GM23338 (cell line): ENCODE results near the gene PHYHD1. TPM values are rescaled to one million over a fixed set of nuclear protein-coding genes. Genes with fewer than 3 reads are reported as not detected.

Experiments
- ATAC-seq: fragments of 200-7000 bp; cut with Tn5 transposase; 3 replicates; pipeline ENCODE4 v1.9.1; 2020
- DNase-seq: peaks from one replicate; pipeline ENCODE4 v3.0.0-alpha.2; 2015; ENCODE audit warnings: low spot score
- H2AFZ ChIP-seq: fragments of 200-600 bp; sonication (generic); 2 replicates; pipeline ENCODE4 v1.8.0; 2016; ENCODE audit warnings: antibody characterized with exemption, mild to moderate bottlenecking, moderate library complexity
- H3F3A ChIP-seq: fragments of 200-600 bp; sonication (generic); replicated peaks from 2 replicates; pipeline ENCODE4 v1.8.0; 2017; ENCODE audit warnings: antibody characterized with exemption, mixed run types, low read depth
- H3K27ac ChIP-seq: fragments of 200-600 bp; sonication (generic); 2 replicates; pipeline ENCODE4 v1.6.1; 2016; ENCODE audit warnings: low read depth
- H3K27me3 ChIP-seq: fragments of 200-600 bp; sonication (generic); 2 replicates; pipeline ENCODE4 v1.8.0; 2016; ENCODE audit warnings: mild to moderate bottlenecking, mixed run types, moderate library complexity; ENCODE audit not compliant: insufficient read depth
- H3K36me3 ChIP-seq: fragments of 200-600 bp; sonication (generic); 2 replicates; pipeline ENCODE4 v1.8.0; 2016; ENCODE audit warnings: mild to moderate bottlenecking; ENCODE audit not compliant: insufficient read depth
- H3K4me1 ChIP-seq: fragments of 200-600 bp; sonication (generic); 2 replicates; pipeline ENCODE4 v1.8.0; 2016; ENCODE audit warnings: mild to moderate bottlenecking, moderate library complexity; ENCODE audit not compliant: insufficient read depth
- H3K4me2 ChIP-seq: fragments of 200-600 bp; sonication (generic); 2 replicates; pipeline ENCODE4 v1.7.1; 2017; ENCODE audit warnings: mixed run types
- H3K4me3 ChIP-seq: fragments of 200-600 bp; sonication (generic); 2 replicates; pipeline ENCODE4 v1.6.1; 2016; ENCODE audit warnings: mixed run types
- H3K79me2 ChIP-seq: fragments of 200-600 bp; sonication (generic); replicated peaks from 2 replicates; pipeline ENCODE4 v1.8.0; 2017; ENCODE audit warnings: mild to moderate bottlenecking; ENCODE audit not compliant: insufficient read depth
- H3K9me2 ChIP-seq: fragments of 200-600 bp; sonication (generic); 2 replicates; pipeline ENCODE4 v1.8.0; 2017; ENCODE audit not compliant: insufficient read depth
- H4K20me1 ChIP-seq: fragments of 200-600 bp; sonication (generic); replicated peaks from 2 replicates; pipeline ENCODE4 v1.8.0; 2017; ENCODE audit warnings: mild to moderate bottlenecking; ENCODE audit not compliant: insufficient read depth
- H3K27ac Mint-ChIP-seq: 2 replicates; pipeline ENCODE4 v1.8.0; 2020; ENCODE audit warnings: inconsistent platforms, mild to moderate bottlenecking, moderate library complexity, mixed read lengths
- H3K27me3 Mint-ChIP-seq: 3 replicates; pipeline ENCODE4 v1.8.0; 2022; ENCODE audit warnings: low read depth, mild to moderate bottlenecking, moderate library complexity, mixed read lengths, inconsistent platforms; ENCODE audit not compliant: insufficient read depth, poor library complexity
- H3K36me3 Mint-ChIP-seq: 3 replicates; pipeline ENCODE4 v1.8.0; 2021; ENCODE audit warnings: low read depth, mild to moderate bottlenecking, inconsistent platforms, moderate library complexity, mixed read lengths
- H3K4me1 Mint-ChIP-seq: 3 replicates; pipeline ENCODE4 v1.8.0; 2020; ENCODE audit warnings: mild to moderate bottlenecking, inconsistent platforms, mixed read lengths
- H3K4me3 Mint-ChIP-seq: 3 replicates; pipeline ENCODE4 v1.8.0; 2021; ENCODE audit warnings: moderate library complexity, mild to moderate bottlenecking, inconsistent platforms, mixed read lengths
- H3K9me3 Mint-ChIP-seq: 3 replicates; pipeline ENCODE4 v1.8.0; 2020; ENCODE audit warnings: moderate library complexity, mild to moderate bottlenecking, inconsistent platforms, mixed read lengths
- ETS1 ChIP-seq: IDR thresholded peaks from 2 replicates; pipeline ENCODE4 v1.6.1; 2016; ENCODE audit warnings: antibody characterized with exemption
- EZH2 ChIP-seq: fragments of 200-600 bp; sonication (generic); IDR thresholded peaks from one replicate; pipeline ENCODE4 v1.8.0; 2017; ENCODE audit warnings: antibody characterized with exemption, mild to moderate bottlenecking, low read depth; ENCODE audit not compliant: unreplicated experiment
- STAT1 ChIP-seq: IDR thresholded peaks from one replicate; pipeline ENCODE4 v1.6.1; 2016; ENCODE audit warnings: antibody characterized with exemption; ENCODE audit not compliant: unreplicated experiment
- ZNF114 ChIP-seq: fragments of 250-450 bp; sonication (Bioruptor Pico); IDR thresholded peaks from 2 replicates; pipeline ENCODE4 v1.5.0; 2020; ENCODE audit warnings: mild to moderate bottlenecking, moderate library complexity
- ZNF331 ChIP-seq: fragments of 250-450 bp; sonication (Bioruptor Pico); IDR thresholded peaks from 2 replicates; pipeline ENCODE4 v1.5.0; 2020; ENCODE audit warnings: low read depth, mild to moderate bottlenecking, moderate library complexity
- polyA plus RNA-seq: library from polyadenylated mRNA; unstranded; fragments of >200 nt; fragmentation: Nextera tagmentation; extraction: Ambion mirVana; gene quantifications from 2 replicates; pipeline ENCODE4 v1.2.1, GENCODE V29; 2016
- total RNA-seq: library from RNA; depleted of rRNA; stranded (reverse); fragments of >200 nt; shearing (Covaris generic); gene quantifications from 2 replicates; pipeline ENCODE4 v1.2.3, GENCODE V29; 2014
- TF ChIP-seq, protein P1 (sequence below): fragments of 250-450 bp; sonication (Bioruptor Pico); IDR thresholded peaks from 2 replicates; pipeline ENCODE4 v1.5.0; 2020; ENCODE audit warnings: mild to moderate bottlenecking, moderate library complexity

Gene PHYHD1
- total and polyA plus RNA-seq, 2 experiments from 2014 or later: 10.4 to 16.8 TPM

DNA sequence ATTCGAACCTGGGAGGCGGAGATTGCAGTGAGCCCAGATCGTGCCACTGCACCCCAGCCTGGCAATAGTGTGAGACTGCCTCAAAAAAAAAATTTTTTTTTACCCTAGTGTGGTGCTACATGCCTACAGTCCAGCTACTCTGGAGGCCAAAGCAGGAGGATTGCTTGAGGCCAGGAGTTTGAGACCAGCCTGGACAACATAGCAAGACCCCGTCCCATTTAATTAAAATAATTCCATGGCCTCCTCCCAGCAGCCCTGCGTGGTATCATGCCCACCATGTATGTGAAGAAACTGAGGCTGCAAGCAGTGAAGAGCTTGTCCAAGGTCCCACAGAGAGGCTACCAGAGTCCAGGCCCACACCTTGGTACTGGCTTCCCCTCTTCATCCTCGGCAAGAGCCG, 19.4 kb upstream of the PHYHD1 start (continued):
- TF ChIP-seq ETS1: no peak
- TF ChIP-seq, protein P1, sequence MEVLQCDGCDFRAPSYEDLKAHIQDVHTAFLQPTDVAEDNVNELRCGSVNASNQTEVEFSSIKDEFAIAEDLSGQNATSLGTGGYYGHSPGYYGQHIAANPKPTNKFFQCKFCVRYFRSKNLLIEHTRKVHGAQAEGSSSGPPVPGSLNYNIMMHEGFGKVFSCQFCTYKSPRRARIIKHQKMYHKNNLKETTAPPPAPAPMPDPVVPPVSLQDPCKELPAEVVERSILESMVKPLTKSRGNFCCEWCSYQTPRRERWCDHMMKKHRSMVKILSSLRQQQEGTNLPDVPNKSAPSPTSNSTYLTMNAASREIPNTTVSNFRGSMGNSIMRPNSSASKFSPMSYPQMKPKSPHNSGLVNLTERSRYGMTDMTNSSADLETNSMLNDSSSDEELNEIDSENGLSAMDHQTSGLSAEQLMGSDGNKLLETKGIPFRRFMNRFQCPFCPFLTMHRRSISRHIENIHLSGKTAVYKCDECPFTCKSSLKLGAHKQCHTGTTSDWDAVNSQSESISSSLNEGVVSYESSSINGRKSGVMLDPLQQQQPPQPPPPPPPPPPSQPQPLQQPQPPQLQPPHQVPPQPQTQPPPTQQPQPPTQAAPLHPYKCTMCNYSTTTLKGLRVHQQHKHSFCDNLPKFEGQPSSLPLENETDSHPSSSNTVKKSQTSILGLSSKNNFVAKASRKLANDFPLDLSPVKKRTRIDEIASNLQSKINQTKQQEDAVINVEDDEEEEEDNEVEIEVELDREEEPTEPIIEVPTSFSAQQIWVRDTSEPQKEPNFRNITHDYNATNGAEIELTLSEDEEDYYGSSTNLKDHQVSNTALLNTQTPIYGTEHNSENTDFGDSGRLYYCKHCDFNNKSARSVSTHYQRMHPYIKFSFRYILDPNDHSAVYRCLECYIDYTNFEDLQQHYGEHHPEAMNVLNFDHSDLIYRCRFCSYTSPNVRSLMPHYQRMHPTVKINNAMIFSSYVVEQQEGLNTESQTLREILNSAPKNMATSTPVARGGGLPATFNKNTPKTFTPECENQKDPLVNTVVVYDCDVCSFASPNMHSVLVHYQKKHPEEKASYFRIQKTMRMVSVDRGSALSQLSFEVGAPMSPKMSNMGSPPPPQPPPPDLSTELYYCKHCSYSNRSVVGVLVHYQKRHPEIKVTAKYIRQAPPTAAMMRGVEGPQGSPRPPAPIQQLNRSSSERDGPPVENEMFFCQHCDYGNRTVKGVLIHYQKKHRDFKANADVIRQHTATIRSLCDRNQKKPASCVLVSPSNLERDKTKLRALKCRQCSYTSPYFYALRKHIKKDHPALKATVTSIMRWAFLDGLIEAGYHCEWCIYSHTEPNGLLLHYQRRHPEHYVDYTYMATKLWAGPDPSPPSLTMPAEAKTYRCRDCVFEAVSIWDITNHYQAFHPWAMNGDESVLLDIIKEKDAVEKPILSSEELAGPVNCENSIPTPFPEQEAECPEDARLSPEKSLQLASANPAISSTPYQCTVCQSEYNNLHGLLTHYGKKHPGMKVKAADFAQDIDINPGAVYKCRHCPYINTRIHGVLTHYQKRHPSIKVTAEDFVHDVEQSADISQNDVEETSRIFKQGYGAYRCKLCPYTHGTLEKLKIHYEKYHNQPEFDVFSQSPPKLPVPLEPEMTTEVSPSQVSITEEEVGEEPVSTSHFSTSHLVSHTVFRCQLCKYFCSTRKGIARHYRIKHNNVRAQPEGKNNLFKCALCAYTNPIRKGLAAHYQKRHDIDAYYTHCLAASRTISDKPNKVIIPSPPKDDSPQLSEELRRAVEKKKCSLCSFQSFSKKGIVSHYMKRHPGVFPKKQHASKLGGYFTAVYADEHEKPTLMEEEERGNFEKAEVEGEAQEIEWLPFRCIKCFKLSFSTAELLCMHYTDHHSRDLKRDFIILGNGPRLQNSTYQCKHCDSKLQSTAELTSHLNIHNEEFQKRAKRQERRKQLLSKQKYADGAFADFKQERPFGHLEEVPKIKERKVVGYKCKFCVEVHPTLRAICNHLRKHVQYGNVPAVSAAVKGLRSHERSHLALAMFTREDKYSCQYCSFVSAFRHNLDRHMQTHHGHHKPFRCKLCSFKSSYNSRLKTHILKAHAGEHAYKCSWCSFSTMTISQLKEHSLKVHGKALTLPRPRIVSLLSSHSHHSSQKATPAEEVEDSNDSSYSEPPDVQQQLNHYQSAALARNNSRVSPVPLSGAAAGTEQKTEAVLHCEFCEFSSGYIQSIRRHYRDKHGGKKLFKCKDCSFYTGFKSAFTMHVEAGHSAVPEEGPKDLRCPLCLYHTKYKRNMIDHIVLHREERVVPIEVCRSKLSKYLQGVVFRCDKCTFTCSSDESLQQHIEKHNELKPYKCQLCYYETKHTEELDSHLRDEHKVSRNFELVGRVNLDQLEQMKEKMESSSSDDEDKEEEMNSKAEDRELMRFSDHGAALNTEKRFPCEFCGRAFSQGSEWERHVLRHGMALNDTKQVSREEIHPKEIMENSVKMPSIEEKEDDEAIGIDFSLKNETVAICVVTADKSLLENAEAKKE (CRISPR knock-in tag): no peak
- no peak for TF ChIP-seq ZNF114 (CRISPR knock-in tag)
- TF ChIP-seq STAT1: no peak
- no peak for TF ChIP-seq ZNF331 (CRISPR knock-in tag)

- Mint-ChIP-seq H3K27me3 (peaks cover 4% of the 10 kb centered on the region), H3K4me3 (no peak overlapping the region), H3K27ac (no peak overlapping the region), H3K4me1 (peaks cover 14% of the 10 kb centered on the region), H3K9me3 (no peaks in the 10 kb centered on the region), H3K36me3 (peaks cover 28% of the 10 kb centered on the region)
- Histone ChIP-seq H2AFZ (no peak overlapping the region), H3K9me2 (no peaks in the 10 kb centered on the region), H3K4me2 (no peak overlapping the region), H3K27ac (no peak overlapping the region), H3K4me3 (no peak overlapping the region), H3K79me2 (peaks cover 36% of the 10 kb centered on the region), H3K4me1 (no peaks in the 10 kb centered on the region), H3K36me3 (peaks cover 6% of the 10 kb centered on the region; the same call in 1 of the 2 replicates), H3F3A (no peaks in the 10 kb centered on the region), H3K27me3 (no peaks in the 10 kb centered on the region), H4K20me1 (peaks cover 25% of the 10 kb centered on the region)
- no peak for DNase-seq
- no peak for ATAC-seq
- TF ChIP-seq, protein P1 (CRISPR knock-in tag): no peak
- TF ChIP-seq EZH2: no peak
- TF ChIP-seq ZNF114 (CRISPR knock-in tag): no peak
- TF ChIP-seq STAT1: no peak
- TF ChIP-seq ZNF331 (CRISPR knock-in tag): no peak
- TF ChIP-seq ETS1: no peak
Measured at GRCh38 chr9:128901822-128902221, 19.0 kb upstream of the PHYHD1 start.
